ENCODE results near the gene CNTN4.

- TF ChIP-seq CTCF (IDR thresholded peaks at IDR 0.05) (no peak), POLR2A (IDR thresholded peaks at IDR 0.05) (no peak)
Measured at GRCh38 chr3:2872884-2873283, 774.2 kb downstream of the CNTN4 start.

Measured in right lobe of liver (tissue), 4 donors.